A549 (cell line): ENCODE data around the gene CTBP2.

Experiments used
- BCL3 ChIP-seq: fragments of >200 bp; sonication (Bioruptor Twin); formaldehyde crosslinking; IDR thresholded peaks from 3 replicates; pipeline ENCODE4 v1.6.1; 2016
- CTCF ChIP-seq: fragments of >200 bp; sonication (Bioruptor Twin); formaldehyde crosslinking; IDR thresholded peaks from 3 replicates; pipeline ENCODE4 v1.5.1; 2016
- EP300 ChIP-seq, 2 experiments: fragments of >200 bp; sonication (Bioruptor Twin); formaldehyde crosslinking; IDR thresholded peaks; 2 replicates in 1 of 2; 3 replicates in 1 of 2; pipeline ENCODE4 v1.6.1; 2016 to 2017
- ESRRA ChIP-seq: fragments of 150-350 bp; IDR thresholded peaks from 2 replicates; pipeline ENCODE4 v1.6.1; 2014; ENCODE audit warnings: mild to moderate bottlenecking, low read length, borderline replicate concordance
- MAX ChIP-seq: IDR thresholded peaks from 2 replicates; pipeline ENCODE4 v1.6.1; 2012
- MYC ChIP-seq: IDR thresholded peaks from 2 replicates; pipeline ENCODE4 v1.6.1; 2012; ENCODE audit warnings: mild to moderate bottlenecking, inconsistent platforms, low read length, improper control_type of control experiment, borderline replicate concordance
- POLR2A ChIP-seq: IDR thresholded peaks from 2 replicates; pipeline ENCODE4 v1.6.1; 2012; ENCODE audit warnings: mild to moderate bottlenecking, low read length
- REST ChIP-seq: fragments of 200-600 bp; sonication (generic); IDR thresholded peaks from 2 replicates; pipeline ENCODE4 v1.6.1; 2016; ENCODE audit warnings: antibody characterized with exemption, mild to moderate bottlenecking, moderate library complexity
- SMC3 ChIP-seq: fragments of >200 bp; sonication (Bioruptor Twin); formaldehyde crosslinking; IDR thresholded peaks from 3 replicates; pipeline ENCODE4 v1.6.1; 2018; ENCODE audit warnings: inconsistent platforms

GRCh38 chr10:125096371-125096770 is 64.0 kb downstream of the CTBP2 start:
- TF ChIP-seq POLR2A, result no peak
- no peak for TF ChIP-seq EP300 (IDR thresholded peaks at IDR 0.05)
- no peak for TF ChIP-seq SMC3
- no peak for TF ChIP-seq CTCF
- TF ChIP-seq REST, result no peak
- no peak for TF ChIP-seq MAX
- TF ChIP-seq ESRRA, result no peak
- no peak for TF ChIP-seq MYC
- TF ChIP-seq BCL3, result no peak
